Right lung (tissue), 5 donors: ENCODE measurements around the gene GPR39. TPM values are rescaled to one million over a fixed set of nuclear protein-coding genes. Genes with fewer than 3 reads are reported as not detected.

Experiments
- DNase-seq, 2 donors: peaks; one replicate each; pipeline ENCODE4 v3.0.0-alpha.2; 2013
- polyA plus RNA-seq, 5 donors: library from polyadenylated mRNA; unstranded; fragments of 120-200 nt; gene quantifications; one replicate each; pipeline versions ENCODE4 v1.2.1 to v1.2.3, GENCODE V29; 2013; ENCODE audit warnings: inconsistent platforms in 1 of 5, low replicate concordance in 1 of 5; ENCODE audit not compliant: insufficient read length in 5 of 5, insufficient read depth in 1 of 5

GPR39 gene
- polyA plus RNA-seq, 5 donors: 3.3 to 6.1 (median 4.1) TPM

DNA sequence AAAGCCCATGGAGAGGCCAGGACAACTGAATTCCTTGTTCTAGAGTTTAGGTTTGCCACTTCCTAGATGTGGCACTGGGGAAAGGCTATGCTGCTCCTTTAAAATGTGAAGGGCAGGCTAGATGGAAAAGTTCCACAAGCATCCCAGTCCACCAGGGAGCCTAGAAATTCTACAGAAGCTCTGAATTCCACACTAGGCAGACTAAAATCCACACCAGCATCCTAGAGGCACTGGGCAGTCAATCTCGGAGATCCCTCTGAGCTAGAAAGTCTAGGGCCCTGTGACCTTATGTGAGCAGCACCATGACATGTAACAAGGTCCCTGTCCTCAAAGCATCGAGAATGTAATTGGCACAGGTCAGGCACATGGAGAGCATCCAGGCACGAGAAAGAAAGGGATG is 181.9 kb downstream of the GPR39 start:
- no peak for DNase-seq

DNA sequence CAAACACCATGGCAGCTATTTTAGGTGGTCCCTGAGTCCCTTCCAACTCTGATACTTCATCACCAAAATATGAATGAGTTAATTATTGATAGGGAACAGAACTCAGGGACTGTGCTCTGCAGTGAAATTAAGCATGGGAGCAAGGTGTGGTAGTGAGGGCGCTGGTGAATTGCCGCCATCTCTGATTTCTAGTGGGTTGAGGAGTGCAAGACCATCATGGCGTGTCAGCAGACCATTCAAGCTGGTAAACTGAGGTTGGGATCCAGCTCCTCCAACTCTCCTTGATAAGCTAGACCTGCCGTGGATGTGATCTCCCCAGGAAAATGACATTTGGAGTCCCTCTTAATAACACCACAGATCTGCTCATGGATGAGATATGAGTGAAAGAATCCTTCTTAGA is 183.0 kb downstream of the GPR39 start:
- no peak for DNase-seq

DNA sequence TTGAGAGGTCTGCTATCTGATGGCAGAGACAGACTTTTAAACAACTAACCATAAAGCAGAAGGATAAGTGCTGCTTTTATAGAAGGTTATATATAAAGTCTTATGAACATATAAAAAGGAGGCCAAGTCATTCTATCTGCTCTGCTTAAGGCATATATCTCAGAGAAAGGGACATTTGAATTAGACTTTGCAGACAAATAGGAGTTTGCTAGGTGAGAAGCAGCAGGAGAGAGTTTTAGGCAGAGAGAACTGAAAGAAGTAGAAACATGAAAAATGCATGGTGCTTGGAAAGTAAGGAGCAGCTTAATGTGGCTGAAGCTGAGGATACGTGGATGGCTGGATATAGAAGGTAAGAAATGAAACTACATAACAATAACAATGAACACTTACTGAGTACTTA is 188.0 kb downstream of the GPR39 start:
- no peak for DNase-seq

DNA sequence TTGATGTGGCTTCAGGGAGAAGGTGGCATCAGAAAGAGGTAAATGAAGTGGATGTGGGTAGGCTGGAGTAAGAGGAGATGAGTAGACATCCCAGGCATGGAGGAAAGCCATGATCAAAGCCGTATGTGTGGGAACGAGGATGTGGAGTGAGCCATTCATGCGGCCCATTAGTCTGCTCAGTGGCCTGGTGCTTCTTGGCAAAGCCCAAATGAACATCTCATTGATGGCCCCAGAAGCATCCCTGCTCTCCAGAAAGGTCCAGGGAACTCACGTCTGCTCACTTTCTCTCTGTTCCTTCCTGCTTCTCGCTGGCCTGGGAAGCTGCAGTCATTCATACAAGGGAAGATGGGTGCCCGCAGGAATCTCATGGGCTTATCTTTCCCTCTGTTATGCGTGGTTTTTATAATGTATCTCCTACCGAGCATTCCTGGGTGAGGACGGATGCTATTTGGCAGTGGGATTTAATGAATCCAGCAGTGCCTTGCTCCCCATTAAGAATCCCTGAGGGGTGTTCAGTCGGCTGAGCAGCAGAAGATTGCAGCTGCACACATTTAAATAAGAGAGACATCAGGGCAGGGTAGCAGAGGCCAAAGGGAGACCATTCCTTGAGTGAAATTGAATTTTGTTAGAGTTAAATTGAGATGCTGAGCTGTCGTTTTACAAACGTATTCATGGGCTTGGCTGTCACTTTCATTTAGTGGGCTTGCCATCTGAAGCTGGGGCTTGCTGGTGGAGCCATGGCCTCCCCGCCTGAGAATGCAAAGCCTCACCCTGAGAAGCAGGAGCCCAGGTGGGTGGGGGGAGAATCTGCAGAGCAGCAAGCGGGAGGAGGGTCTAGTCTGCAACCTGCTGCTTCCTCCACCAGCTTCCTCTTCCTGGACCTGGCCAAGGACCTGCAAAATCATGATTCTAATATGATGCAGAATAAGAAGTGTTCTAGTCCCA is 188.9 kb downstream of the GPR39 start:
- no peak for DNase-seq

DNA sequence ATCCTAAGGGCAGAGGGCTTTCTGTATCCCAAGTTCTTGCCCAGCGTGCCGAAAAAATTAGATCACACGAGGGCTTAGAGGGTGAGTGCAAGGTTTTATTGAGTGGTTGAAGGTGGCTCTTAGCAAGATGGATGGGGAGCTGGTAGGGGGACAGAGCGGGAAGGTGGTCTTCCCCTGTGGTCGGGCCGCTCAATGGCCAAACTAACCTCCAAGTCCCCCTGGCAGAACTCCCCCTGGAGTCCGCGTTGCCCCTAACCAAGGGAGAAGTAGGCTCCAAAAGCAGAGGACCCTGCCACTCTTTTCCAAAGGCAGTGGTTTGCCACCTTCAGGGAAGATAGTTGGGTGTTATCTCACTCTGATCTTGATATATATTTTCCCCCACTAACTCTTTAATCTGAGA is 190.0 kb downstream of the GPR39 start:
- no peak for DNase-seq

DNA sequence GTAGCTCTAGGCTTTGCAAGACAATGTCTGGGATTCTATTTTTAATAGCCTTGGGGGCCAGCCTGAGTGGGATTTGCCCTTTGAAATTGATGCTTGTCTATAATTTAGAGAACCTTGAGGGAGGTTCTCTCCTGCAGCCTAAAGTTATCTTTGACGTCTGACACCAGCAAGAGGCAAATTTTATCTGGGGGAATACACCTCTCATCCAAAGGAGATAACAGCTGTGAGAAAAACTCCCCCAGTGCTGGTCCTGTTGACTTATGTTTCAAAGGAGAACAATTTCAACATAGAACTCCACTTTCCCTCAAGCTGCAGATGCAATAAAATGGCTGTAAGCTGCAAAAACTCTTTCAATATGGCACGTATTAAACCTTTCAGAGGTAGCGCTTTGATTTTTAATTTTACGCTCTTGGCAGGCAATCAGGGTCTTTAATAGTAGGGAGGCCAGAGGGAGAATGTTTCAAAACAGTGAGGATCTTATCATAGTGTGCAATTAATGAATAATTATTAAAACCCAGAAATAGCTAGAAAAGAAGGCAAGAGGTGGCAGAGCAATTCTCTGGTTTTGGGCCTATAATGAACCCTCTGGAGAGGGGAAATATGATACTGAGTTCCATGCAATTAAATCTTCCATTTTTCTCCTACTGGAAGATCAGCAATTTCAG is 191.0 kb downstream of the GPR39 start:
- DNase-seq: no peak

DNA sequence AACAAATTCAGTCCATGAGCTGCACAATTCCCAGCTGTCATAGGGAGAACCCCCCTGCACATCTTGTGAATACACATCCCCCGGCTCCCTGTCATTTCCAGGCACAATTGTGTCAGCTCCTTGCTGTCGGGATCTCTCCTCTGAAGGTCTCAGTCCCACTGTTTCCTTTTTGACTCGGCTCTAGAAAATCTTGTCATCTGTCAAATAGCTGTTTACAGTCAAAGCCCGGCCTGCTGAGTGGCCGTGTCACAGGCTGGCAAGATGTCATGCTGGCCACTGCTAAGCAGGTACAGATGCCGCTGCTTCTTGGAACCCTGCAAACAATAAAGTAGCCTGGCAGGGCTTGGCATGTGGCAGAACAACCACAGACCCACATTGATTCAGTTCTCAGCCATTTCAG is 191.7 kb downstream of the GPR39 start:
- no peak for DNase-seq

DNA sequence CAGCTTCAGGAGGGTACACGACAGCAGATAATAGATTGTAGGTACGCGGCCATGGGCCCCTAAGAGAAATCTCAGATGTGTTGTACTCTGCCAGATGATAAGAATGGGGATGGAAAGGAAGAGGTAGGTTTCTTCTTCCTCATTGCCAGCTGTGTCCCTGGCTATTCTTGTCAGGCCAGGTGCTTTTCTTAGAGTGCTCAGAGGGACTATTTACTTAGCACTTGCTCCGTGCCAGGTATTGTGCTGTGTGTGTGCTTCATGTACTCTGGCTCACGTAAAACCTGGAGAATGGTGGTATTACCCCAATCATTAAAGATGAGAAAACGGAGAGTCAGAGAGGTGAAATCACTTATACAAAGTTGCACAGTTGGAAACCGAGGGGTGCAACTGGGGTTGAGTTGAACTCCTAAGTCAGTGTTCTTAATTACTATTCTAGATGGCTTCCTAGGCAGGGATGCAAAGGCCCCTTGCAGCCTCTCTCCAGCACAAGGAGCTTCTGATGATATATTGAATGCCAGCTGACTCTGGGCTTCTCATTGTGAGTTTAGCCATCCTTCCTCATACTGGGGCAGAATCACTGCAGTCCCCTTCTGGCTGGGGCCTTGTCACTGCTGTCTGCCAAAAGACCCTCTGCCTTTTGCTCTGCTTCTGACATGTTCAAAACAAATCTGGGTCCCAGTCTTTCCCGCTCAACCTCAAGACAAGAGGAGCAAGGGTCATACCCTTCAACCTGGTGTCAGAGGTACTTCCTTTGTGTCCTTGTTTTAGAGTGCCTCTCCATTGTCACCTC is 192.7 kb downstream of the GPR39 start:
- DNase-seq: no peak

DNA sequence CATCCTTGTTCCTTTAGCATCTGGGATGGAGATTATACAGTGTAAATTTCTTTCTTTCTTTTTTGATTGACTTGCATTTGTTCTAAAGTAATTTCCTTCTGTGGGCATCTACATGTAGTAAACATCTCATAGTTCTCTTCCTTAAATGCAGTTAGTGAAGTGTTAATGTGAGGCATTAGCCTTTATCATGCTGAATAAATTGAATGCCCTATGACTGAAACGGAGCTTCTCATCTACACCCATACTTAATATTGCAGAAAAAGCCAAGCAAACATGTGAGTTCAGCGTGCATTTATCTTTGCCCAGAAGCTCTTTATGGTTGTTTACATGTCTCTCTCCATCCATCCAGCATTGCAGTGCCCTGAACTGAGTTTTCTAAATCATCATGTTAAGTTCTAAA is 195.1 kb downstream of the GPR39 start:
- DNase-seq: no peak

DNA sequence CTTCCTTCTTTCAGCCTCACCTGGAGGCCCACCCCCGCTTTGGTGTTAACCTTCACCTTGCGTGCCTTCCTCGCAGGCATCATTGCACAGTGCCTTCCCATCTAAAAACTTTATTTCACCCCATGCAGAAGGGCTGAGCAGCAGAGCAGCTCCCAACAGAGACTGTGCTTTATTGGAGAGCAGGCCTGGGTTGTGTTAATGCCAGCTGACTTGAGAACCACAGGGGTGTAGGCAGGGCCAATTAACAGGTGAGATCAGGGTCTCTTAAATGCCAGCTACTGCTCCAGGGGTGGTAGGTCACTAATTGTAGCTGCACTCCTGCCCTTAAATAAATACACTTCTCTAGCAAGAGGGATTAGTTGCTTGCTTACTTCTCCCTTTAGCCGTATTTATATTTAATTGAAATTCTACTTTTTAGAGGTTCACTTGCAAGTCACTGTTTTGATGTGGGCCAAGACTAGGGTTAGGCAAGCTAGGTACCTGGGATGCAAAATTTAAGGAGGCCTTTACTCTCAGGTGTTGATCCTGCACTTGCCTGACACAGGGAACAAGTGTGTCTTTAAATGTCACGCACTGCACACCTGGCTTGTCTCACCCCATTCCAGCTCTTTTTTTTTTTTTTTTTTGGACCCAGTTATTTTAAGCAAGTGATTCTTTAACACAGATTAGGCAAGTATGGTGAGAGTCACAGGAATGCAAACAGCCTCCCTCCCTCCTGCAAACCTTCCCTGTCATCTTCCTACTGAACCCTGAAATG is 198.9 kb downstream of the GPR39 start:
- DNase-seq: no peak

DNA sequence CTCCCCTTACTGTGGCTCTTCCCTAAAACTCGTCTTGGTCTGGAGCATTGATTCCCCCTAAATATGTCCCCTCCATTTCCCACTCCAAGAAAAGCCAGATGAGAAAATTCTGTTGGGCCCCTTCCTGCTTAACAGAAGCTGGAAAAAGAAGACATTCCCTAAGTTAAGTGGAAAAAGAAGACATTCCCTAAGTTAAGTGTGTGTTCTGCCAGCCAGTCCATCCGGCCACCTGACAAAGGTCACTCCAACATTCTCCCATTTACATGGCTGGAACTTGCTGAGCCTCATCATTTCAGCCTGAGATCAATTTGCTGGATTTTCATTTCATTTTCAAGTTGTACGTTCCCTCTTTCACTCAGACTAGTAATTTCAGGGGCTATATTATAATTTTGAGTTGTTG is 201.4 kb downstream of the GPR39 start:
- no peak for DNase-seq

DNA sequence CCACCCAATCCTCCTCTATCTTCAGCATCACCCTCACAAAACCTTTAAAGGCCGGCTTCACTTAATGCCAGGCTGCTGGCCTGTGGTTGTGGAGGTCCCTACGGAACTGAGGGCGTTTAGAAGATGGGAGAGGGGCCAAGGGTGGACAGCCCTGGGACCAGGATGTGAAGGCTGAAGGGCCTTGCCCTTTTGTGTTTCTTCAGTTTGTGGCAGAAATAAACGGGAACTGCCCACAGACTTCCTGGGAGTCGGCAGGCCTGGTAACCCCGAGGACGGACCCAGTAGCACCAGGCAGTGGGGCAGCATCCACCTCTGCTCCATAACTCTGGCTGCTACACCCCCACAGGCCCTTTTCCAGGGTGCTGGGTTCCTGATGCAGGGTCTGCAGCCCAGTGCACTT is 202.1 kb downstream of the GPR39 start:
- no peak for DNase-seq

DNA sequence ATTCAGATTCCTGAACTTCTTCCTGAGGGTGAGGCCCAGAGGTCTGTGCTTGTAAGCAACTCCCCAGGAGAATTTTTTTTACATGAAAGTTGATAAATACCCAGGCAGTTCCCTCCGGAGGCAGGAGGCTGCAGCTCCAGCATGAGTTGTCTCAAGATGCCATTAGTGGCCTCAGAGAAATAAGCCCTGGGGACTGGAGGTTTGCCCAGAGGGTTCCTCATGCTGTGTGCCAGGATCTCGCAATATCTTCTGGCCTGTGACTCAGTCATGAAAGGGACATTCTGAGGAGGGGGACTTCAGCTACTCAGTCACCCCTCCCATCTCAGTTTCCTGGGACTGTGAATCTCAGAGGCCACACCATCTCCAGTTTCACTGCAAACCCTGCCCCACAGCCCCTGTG is 203.5 kb downstream of the GPR39 start:
- no peak for DNase-seq

DNA sequence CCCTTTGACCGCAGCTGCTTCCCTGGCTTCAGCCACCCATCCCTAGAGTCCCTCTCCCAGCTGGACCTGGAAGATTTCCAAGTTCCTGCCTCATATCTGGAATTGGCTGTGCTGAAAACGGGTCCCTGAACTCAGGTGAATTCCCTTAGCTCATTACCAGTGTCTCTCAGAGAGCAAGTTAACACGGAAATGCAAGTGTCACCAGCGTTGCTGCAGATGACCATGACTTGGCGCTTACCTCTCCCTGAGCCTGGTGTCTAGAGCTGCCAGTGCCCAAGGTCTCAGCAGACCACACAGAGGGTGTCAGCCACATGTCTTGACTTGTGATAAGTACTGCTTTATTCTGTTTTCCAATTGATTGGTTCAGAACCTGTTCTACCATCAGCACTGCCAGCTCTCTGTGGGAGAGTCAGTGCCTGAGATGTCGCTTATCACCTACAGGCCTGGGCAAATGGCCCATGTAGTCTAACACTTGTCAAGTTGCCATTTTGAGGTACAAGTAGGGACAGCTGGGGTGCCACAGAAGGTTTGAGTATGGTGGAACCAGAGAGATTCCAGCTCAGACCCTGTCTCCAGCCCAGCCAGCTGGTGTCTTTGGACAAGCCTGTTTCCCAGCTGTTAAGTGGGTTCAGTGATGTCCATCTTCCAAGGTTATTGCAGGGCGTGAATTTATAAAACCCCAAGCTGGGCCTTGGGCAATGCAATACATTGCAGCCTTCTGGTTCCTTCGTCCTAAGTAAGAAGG is 204.7 kb downstream of the GPR39 start:
- DNase-seq: no peak

DNA sequence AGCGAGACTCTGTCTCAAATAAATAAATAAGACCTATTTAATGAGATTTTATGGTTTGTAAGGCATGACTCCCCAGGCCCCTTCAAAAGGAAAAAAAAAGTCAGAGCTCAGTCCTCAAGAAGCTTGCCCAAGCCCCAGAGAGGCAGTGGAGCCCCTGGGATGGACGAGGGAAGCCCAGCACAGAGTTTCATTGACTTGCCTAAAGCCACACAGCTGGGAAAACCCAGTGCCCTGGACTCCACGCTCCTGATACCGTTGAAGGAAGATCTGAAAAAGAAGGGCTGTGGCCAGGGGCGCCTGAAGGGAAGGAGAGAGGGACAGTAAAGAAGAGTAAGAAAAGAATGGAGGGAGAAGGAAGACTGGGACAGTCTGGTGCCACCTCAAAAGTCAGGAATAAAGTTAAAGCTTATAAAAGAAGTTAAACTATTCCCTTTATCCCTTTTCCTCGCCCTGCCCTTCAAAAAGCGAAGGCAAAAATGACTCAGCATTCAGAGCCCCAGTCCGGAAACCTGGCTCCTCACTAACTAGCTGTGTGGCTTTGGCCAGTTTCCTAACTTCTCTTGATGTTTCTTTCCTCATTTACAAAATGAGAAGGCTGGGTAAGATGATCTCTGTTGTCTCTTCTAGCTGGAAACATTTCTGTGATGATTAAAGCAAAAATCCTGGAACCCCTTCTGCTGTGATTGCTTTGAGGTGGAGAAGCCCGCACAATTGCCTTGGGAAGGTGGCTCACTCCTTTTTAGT is 206.7 kb downstream of the GPR39 start:
- no peak for DNase-seq

DNA sequence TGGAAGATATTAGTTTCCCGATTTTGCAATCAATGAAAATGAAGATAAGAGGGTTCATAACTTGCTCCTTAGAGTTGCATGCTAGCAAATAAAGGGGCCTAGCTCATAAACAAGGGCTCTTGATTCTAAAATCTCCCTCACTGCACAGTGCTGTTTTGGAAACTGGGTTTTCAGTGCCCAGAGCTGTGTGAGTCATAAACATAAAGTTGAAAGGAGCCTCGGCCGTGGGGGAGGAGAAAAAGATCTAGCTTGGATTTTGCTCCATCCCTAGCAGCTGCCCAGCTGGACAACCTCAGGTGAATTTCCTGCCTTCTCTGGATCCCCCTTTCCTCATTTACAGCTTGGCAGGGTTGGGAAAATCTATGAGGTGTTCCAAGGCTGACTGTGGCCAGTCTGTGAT is 210.9 kb downstream of the GPR39 start:
- DNase-seq: no peak

DNA sequence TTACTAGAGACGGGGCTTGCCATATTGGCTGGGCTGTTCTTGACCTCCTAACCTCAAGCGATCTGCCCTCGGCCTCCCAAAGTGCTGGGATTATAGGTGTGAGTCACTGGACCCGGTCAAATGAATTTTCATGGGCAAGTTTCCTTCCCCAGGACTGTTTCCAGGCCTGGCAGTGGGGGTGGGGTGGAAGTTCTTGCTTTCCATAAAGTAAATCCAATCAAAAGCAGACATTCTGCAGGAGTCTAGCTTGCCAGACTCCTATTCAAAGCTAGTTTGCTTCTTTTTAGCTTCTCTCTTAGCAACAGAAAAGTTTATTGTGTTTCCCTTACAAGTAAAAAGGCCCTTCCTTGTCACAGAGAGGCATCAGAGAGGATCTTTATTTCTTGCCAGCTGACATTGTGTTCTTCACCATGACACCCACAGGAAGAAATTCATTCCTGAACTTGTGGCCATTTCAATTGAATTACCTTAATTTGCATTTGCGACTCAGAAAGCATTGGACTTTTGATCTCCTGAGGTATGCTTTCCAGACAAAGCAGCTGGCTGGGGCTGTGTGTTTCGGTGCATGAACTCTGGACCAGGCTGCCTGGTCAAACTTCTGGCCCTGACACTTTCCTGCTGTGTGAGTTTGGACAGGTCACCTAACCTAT is 215.5 kb downstream of the GPR39 start:
- DNase-seq: no peak

DNA sequence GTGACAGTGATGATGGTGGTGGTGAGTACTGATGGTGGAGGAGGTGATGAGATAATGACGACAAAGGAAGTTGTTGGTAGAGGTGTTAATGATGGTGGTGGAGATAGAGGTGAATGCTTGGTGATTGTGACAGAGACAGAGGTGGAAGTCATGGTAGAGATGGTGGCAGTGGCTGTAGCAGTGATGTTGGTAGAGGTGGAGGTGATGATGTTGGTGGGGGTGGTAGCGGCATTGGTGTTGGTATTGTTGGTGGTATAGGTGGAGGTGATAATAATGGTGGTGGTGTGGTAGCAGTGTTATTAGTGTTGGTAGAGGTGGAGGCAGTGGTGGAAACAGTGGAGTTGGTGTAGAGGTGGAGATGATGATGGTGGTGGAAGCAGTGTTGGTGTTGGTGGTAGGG is 217.0 kb downstream of the GPR39 start:
- DNase-seq: no peak

DNA sequence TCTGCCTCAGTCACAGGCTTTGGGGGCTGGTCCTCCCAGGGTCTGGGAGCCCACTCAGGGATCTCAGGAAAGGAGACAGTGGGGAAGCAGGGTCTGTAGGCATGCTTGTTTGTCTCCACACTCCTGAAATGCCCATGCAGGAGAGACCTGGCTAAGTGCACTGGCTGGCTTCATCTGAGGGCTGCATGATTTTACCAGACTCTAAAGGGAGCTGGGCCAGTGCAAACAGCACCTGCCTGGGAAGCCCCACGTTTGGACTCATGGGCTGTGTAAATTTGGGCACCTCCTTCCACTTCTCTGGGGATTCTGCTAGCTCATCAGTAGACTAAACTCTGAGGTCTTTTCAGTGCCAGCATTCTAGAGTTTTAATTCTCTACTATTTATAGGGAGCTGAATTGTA is 219.7 kb downstream of the GPR39 start:
- no peak for DNase-seq
